A549 (cell line): ENCODE measurements around the gene XRCC4.

Source experiments
- CBX8 ChIP-seq: fragments of 200-600 bp; sonication (generic); IDR thresholded peaks from 2 replicates; pipeline ENCODE4 v1.6.1; 2016
- CTCF ChIP-seq: fragments of >200 bp; sonication (Bioruptor Twin); formaldehyde crosslinking; IDR thresholded peaks from 3 replicates; pipeline ENCODE4 v1.5.1; 2016
- E2F6 ChIP-seq: IDR thresholded peaks from 2 replicates; pipeline ENCODE4 v1.6.1; 2012; ENCODE audit warnings: low read depth, borderline replicate concordance
- EP300 ChIP-seq, 2 experiments: fragments of >200 bp; sonication (Bioruptor Twin); formaldehyde crosslinking; IDR thresholded peaks; 2 replicates in 1 of 2; 3 replicates in 1 of 2; pipeline ENCODE4 v1.6.1; 2016 to 2017
- FOSL2 ChIP-seq, 2 experiments: fragments of 450-650 bp in 1 of 2; fragments of >200 bp in 1 of 2; sonication (Bioruptor Twin) in 1 of 2; formaldehyde crosslinking; IDR thresholded peaks; 2 replicates each; pipeline versions ENCODE4 v1.5.0 to v1.6.1; 2016 to 2020; ENCODE audit warnings: mild to moderate bottlenecking in 1 of 2, moderate library complexity in 1 of 2
- JUNB ChIP-seq: fragments of >200 bp; sonication (Bioruptor Twin); formaldehyde crosslinking; IDR thresholded peaks from 2 replicates; pipeline ENCODE4 v1.6.1; 2016
- TF ChIP-seq, protein P1 (sequence below): fragments of 450-650 bp; IDR thresholded peaks from 2 replicates; pipeline ENCODE4 v1.6.1; 2014; ENCODE audit warnings: antibody characterized with exemption

DNA sequence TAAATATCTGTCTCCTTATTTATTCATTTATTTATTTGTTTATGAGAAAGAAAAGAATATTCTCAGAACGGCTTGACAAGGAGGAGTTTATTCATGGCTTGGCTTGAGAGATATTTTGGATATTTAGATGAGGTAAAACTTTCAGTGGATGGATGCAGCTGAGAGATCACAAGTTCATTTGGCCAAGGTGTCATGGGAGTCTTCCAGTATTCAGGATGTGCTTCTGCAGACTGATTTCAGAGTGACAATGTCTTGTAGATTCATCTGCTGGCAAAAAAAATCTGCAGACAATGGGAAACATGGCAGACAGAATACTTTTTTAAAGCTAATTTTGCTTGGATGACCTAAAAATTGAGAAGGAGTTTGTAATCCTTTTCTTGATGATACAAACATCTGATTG, 38.5 kb downstream of the XRCC4 start:
- TF ChIP-seq EP300 (IDR thresholded peaks at IDR 0.05) (no peak), FOSL2 (IDR thresholded peaks at IDR 0.05) (no peak), FOSL2 (CRISPR knock-in tag; IDR thresholded peaks at IDR 0.05) (no peak), CTCF (no peak), E2F6 (no peak), CBX8 (no peak), JUNB (no peak)
- TF ChIP-seq, protein P1, sequence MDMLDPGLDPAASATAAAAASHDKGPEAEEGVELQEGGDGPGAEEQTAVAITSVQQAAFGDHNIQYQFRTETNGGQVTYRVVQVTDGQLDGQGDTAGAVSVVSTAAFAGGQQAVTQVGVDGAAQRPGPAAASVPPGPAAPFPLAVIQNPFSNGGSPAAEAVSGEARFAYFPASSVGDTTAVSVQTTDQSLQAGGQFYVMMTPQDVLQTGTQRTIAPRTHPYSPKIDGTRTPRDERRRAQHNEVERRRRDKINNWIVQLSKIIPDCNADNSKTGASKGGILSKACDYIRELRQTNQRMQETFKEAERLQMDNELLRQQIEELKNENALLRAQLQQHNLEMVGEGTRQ, result no peak
